Measurements from ENCODE around the gene RAB38. TPM values are rescaled to one million over a fixed set of nuclear protein-coding genes. Genes with fewer than 3 reads are reported as not detected.

RAB38 gene
- total RNA-seq, 1 experiment from 2014 or later, result 18.7 TPM

DNA sequence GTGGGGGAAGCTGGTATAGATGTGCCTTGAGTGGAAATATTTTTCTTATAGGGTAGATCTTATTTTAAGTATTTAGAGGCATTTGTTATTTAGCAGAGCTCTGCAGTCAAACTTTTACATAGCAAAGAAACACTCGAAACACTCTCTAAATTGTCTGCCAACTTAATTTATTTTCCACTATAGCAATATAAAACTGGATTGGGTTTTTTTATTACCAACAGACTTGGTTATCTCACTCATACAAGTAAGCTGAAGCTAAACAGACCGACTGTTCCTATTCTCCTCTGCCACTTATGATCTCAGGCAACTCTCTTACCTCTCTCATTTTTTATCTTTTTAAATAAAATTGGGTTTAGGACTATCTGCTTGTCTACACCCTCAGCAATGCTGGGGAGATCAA, 4.6 kb downstream of the RAB38 start:
- Histone ChIP-seq H2AFZ (ENCODE audit: low read length) (no peak overlapping the region), H2AK5ac (ENCODE audit: insufficient read length, low read length) (no peak overlapping the region), H3K4me1 (ENCODE audit: insufficient read depth, low read length) (no peaks in the 10 kb centered on the region; the same call in 1 of the 2 replicates), H4K20me1 (ENCODE audit: control insufficient read depth, insufficient read depth, insufficient read length) (no peaks in the 10 kb centered on the region), H2BK15ac (ENCODE audit: low read depth, low read length) (no peak overlapping the region), H3K9me3 (ENCODE audit: control insufficient read depth, low read depth, low read length) (no peaks in the 10 kb centered on the region), H3K18ac (ENCODE audit: insufficient read length, low read depth, low read length) (no peak overlapping the region), H3K56ac (ENCODE audit: insufficient read length, low read depth, low read length) (no peak overlapping the region), H3K23ac (ENCODE audit: insufficient read length, low read depth, low read length) (no peak overlapping the region), H3K27ac (ENCODE audit: insufficient read length, low read depth, low read length) (no peak overlapping the region), H3K4me2 (ENCODE audit: insufficient read depth, insufficient read length, low read length) (no peak overlapping the region), H2BK120ac (ENCODE audit: low read depth, low read length, poor library complexity, severe bottlenecking) (no peak overlapping the region), H3K79me2 (ENCODE audit: insufficient read depth, low read length) (no peaks in the 10 kb centered on the region), H3K23me2 (ENCODE audit: insufficient read length, low read depth, low read length, poor library complexity, severe bottlenecking) (peaks cover 11% of the 10 kb centered on the region), H4K5ac (ENCODE audit: insufficient read length, low read depth, low read length) (no peak overlapping the region), H3K27me3 (ENCODE audit: insufficient read depth, low read length) (no peaks in the 10 kb centered on the region), H3K9ac (ENCODE audit: extremely low read depth, insufficient read length, low read length) (no peak overlapping the region), H3K4ac (ENCODE audit: low read depth, low read length) (no peak overlapping the region), H3K14ac (ENCODE audit: insufficient read depth, low read length) (no peak overlapping the region), H2BK5ac (ENCODE audit: insufficient read length, low read length) (no peak overlapping the region), H4K8ac (replicated peaks; ENCODE audit: insufficient read length, low read depth, low read length) (no peak overlapping the region), H3T11ph (ENCODE audit: low read length) (no peak overlapping the region), H4K91ac (ENCODE audit: insufficient read length, low read depth, low read length) (no peak overlapping the region), H2BK12ac (ENCODE audit: insufficient read length, low read depth, low read length) (no peak overlapping the region), H2BK20ac (ENCODE audit: low read depth, low read length, poor library complexity, severe bottlenecking) (no peak overlapping the region), H3K79me1 (ENCODE audit: insufficient read depth, low read depth, low read length, poor library complexity, severe bottlenecking) (no peaks in the 10 kb centered on the region)
- no peaks in the 10 kb centered on the region for H3K9me3 Mint-ChIP-seq
- TF ChIP-seq, protein P1, sequence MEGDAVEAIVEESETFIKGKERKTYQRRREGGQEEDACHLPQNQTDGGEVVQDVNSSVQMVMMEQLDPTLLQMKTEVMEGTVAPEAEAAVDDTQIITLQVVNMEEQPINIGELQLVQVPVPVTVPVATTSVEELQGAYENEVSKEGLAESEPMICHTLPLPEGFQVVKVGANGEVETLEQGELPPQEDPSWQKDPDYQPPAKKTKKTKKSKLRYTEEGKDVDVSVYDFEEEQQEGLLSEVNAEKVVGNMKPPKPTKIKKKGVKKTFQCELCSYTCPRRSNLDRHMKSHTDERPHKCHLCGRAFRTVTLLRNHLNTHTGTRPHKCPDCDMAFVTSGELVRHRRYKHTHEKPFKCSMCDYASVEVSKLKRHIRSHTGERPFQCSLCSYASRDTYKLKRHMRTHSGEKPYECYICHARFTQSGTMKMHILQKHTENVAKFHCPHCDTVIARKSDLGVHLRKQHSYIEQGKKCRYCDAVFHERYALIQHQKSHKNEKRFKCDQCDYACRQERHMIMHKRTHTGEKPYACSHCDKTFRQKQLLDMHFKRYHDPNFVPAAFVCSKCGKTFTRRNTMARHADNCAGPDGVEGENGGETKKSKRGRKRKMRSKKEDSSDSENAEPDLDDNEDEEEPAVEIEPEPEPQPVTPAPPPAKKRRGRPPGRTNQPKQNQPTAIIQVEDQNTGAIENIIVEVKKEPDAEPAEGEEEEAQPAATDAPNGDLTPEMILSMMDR (conservative IDR thresholded peaks at IDR 0.05), result no peak
- H3K36me3 Mint-ChIP-seq (ENCODE audit: insufficient read depth in 1 of 3, low read depth in 3 of 3), result peaks cover 0 to 7% (median 4%) of the 10 kb centered on the region in 3 experiments; a peak in 3 of 7 replicates
- no CpG with 5 or more reads among the region's 2 CpGs for WGBS (ENCODE audit: extremely low coverage, insufficient read length, low lambda C conversion rate)
- no peak overlapping the region for H3K4me3 Mint-ChIP-seq
- DNase-seq, result no peak
- H3K27ac Mint-ChIP-seq, result no peak overlapping the region
- peaks cover 12 to 13% of the 10 kb centered on the region in 2 experiments; a peak in 3 of 4 replicates for H3K4me1 Mint-ChIP-seq
- peaks cover 3% of the 10 kb centered on the region for H3K27me3 Mint-ChIP-seq (ENCODE audit: low read depth)

All from H9 (cell line).